ENCODE data around the gene UGT1A7.
"Not testable (repeated sequence)": the region's sequence is repeated elsewhere in the genome, so short reads cannot be mapped to it uniquely, and the experiment has no call there.

Gene UGT1A7

GRCh38 chr2:233746475-233747282 lies 65.0 kb downstream of the UGT1A7 start:
- no peak overlapping the region for H3K9ac ChIP-seq (ENCODE audit: low read depth, low read length, poor library complexity, severe bottlenecking)
- no peaks in the 10 kb centered on the region for H4K20me1 ChIP-seq (ENCODE audit: insufficient read depth, low read length, poor library complexity, severe bottlenecking)
- no peak overlapping the region for H2AFZ ChIP-seq (ENCODE audit: low read length)
- TF ChIP-seq CTCF (conservative IDR thresholded peaks at IDR 0.05; ENCODE audit: low read length) (no peak), EZH2phosphoT487 (IDR thresholded peaks at IDR 0.05; ENCODE audit: borderline replicate concordance) (no peak)
- H3K9me3 ChIP-seq (ENCODE audit: insufficient read depth, low read depth, low read length): no peaks in the 10 kb centered on the region
- no peaks in the 10 kb centered on the region for H3K36me3 ChIP-seq (ENCODE audit: insufficient read depth, low read length)
- no peak overlapping the region for H3K4me2 ChIP-seq (ENCODE audit: low read depth, low read length, poor library complexity, severe bottlenecking)
- no peak overlapping the region for H3K4me3 ChIP-seq (ENCODE audit: low read length, poor library complexity, severe bottlenecking)
- H3F3A ChIP-seq (ENCODE audit: low read depth): no peaks in the 10 kb centered on the region
- H3K4me1 ChIP-seq (ENCODE audit: insufficient read depth, low read length, poor library complexity, severe bottlenecking): no peaks in the 10 kb centered on the region
- H3K79me2 ChIP-seq (ENCODE audit: insufficient read depth, low read length): no peaks in the 10 kb centered on the region
- no peaks in the 10 kb centered on the region for H3K9me2 ChIP-seq (replicated peaks; ENCODE audit: low read depth, low read length)
- no peaks in the 10 kb centered on the region for H3K27me3 ChIP-seq (ENCODE audit: insufficient read depth, low read length, poor library complexity, severe bottlenecking)

GRCh38 chr2:233747283-233747544 lies 65.5 kb downstream of the UGT1A7 start:
- H3K4me2 ChIP-seq (ENCODE audit: low read depth, low read length, poor library complexity, severe bottlenecking): no peak overlapping the region
- no peaks in the 10 kb centered on the region for H3K79me2 ChIP-seq (ENCODE audit: insufficient read depth, low read length)
- H3K9ac ChIP-seq (ENCODE audit: low read depth, low read length, poor library complexity, severe bottlenecking): no peak overlapping the region
- no peak for TF ChIP-seq CTCF (conservative IDR thresholded peaks at IDR 0.05; ENCODE audit: low read length)
- TF ChIP-seq EZH2phosphoT487 (IDR thresholded peaks at IDR 0.05; ENCODE audit: borderline replicate concordance): no peak
- no peaks in the 10 kb centered on the region for H3K9me2 ChIP-seq (replicated peaks; ENCODE audit: low read depth, low read length)
- H4K20me1 ChIP-seq (ENCODE audit: insufficient read depth, low read length, poor library complexity, severe bottlenecking): no peaks in the 10 kb centered on the region
- H2AFZ ChIP-seq (ENCODE audit: low read length): no peak overlapping the region
- no peaks in the 10 kb centered on the region for H3K4me1 ChIP-seq (ENCODE audit: insufficient read depth, low read length, poor library complexity, severe bottlenecking)
- H3K9me3 ChIP-seq (ENCODE audit: insufficient read depth, low read depth, low read length): no peaks in the 10 kb centered on the region
- no peaks in the 10 kb centered on the region for H3K36me3 ChIP-seq (ENCODE audit: insufficient read depth, low read length)
- H3K4me3 ChIP-seq (ENCODE audit: low read length, poor library complexity, severe bottlenecking): no peak overlapping the region
- H3F3A ChIP-seq (ENCODE audit: low read depth): no peaks in the 10 kb centered on the region
- no peaks in the 10 kb centered on the region for H3K27me3 ChIP-seq (ENCODE audit: insufficient read depth, low read length, poor library complexity, severe bottlenecking)

DNA sequence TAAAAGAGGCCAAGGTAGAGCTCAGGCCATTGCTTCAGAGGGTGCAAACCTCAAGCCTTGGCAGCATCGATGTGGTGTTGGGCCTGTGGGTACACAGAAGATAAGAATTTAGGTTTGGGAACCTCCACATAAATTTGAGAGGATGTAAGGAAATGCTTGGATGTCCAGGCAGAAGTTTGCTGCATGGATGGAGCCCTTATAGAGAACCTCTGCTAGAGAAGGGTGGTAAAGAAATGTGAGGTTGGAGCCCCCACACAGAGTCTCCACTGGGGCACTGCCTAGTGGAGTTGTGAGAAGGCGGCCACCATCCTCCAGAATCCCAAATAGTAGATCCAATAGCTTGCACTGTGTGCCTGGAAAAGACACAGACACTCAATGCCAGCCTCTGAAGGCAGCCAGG lies 69.0 kb downstream of the UGT1A7 start:
- H3F3A ChIP-seq (ENCODE audit: low read depth); H3K9me3 ChIP-seq (ENCODE audit: insufficient read depth, low read depth, low read length); H3K36me3 ChIP-seq (ENCODE audit: insufficient read depth, low read length); H3K4me2 ChIP-seq (ENCODE audit: low read depth, low read length, poor library complexity, severe bottlenecking); H3K9me2 ChIP-seq (replicated peaks; ENCODE audit: low read depth, low read length); H3K4me3 ChIP-seq (ENCODE audit: low read length, poor library complexity, severe bottlenecking); H3K27me3 ChIP-seq (ENCODE audit: insufficient read depth, low read length, poor library complexity, severe bottlenecking); H4K20me1 ChIP-seq (ENCODE audit: insufficient read depth, low read length, poor library complexity, severe bottlenecking); H3K4me1 ChIP-seq (ENCODE audit: insufficient read depth, low read length, poor library complexity, severe bottlenecking); H3K79me2 ChIP-seq (ENCODE audit: insufficient read depth, low read length); H3K9ac ChIP-seq (ENCODE audit: low read depth, low read length, poor library complexity, severe bottlenecking); H2AFZ ChIP-seq (ENCODE audit: low read length): not testable (repeated sequence)

GRCh38 chr2:233751212-233752009 lies 69.7 kb downstream of the UGT1A7 start:
- H3K9me2 ChIP-seq (replicated peaks; ENCODE audit: low read depth, low read length); H3K27me3 ChIP-seq (ENCODE audit: insufficient read depth, low read length, poor library complexity, severe bottlenecking); H3K9me3 ChIP-seq (ENCODE audit: insufficient read depth, low read depth, low read length); H3K79me2 ChIP-seq (ENCODE audit: insufficient read depth, low read length); H3K4me2 ChIP-seq (ENCODE audit: low read depth, low read length, poor library complexity, severe bottlenecking); H3K4me1 ChIP-seq (ENCODE audit: insufficient read depth, low read length, poor library complexity, severe bottlenecking); H4K20me1 ChIP-seq (ENCODE audit: insufficient read depth, low read length, poor library complexity, severe bottlenecking); H3F3A ChIP-seq (ENCODE audit: low read depth); H2AFZ ChIP-seq (ENCODE audit: low read length); H3K4me3 ChIP-seq (ENCODE audit: low read length, poor library complexity, severe bottlenecking); H3K9ac ChIP-seq (ENCODE audit: low read depth, low read length, poor library complexity, severe bottlenecking); H3K36me3 ChIP-seq (ENCODE audit: insufficient read depth, low read length): not testable (repeated sequence)

All from Loucy (cell line).